Neural cell (in vitro differentiated cells): ENCODE measurements around the gene TNFAIP8L3. TPM values are rescaled to one million over a fixed set of nuclear protein-coding genes. Genes with fewer than 3 reads are reported as not detected.

Experiments
- H2AFZ ChIP-seq: fragments of 200-600, 300-800 bp; sonication (generic), shearing (Covaris generic); 2 replicates; pipeline ENCODE4 v1.6.0; 2014; ENCODE audit warnings: low read depth, mild to moderate bottlenecking, antibody characterized with exemption, low read length, moderate library complexity
- H3F3A ChIP-seq: fragments of 200-600 bp; shearing (Covaris generic); 2 replicates; pipeline ENCODE4 v1.6.1; 2016; ENCODE audit warnings: mild to moderate bottlenecking, moderate library complexity, mixed read lengths, antibody characterized with exemption, low read length; ENCODE audit not compliant: insufficient read depth, poor library complexity, severe bottlenecking
- H3K27ac ChIP-seq: fragments of 200-600, 300-800 bp; sonication (generic), shearing (Covaris generic); 2 replicates; pipeline ENCODE4 v1.5.1; 2014; ENCODE audit warnings: mild to moderate bottlenecking, low read length, moderate library complexity
- H3K27me3 ChIP-seq: fragments of 300-800, 200-600 bp; sonication (generic), shearing (Covaris generic); 2 replicates; pipeline ENCODE4 v1.6.0; 2014; ENCODE audit warnings: mild to moderate bottlenecking, low read depth, low read length, moderate library complexity; ENCODE audit not compliant: insufficient read depth
- H3K36me3 ChIP-seq: fragments of 300-800, 200-600 bp; sonication (generic), shearing (Covaris generic); 2 replicates; pipeline ENCODE4 v1.5.1; 2014; ENCODE audit warnings: mild to moderate bottlenecking, antibody characterized with exemption, low read length, moderate library complexity; ENCODE audit not compliant: insufficient read depth
- H3K4me2 ChIP-seq: fragments of 300-800, 200-600 bp; sonication (generic), shearing (Covaris generic); 2 replicates; pipeline ENCODE4 v1.6.0; 2014; ENCODE audit warnings: mild to moderate bottlenecking, low read length
- H3K4me3 ChIP-seq: fragments of 300-800, 200-600 bp; sonication (generic), shearing (Covaris generic); 2 replicates; pipeline ENCODE4 v1.5.1; 2014; ENCODE audit warnings: mild to moderate bottlenecking, low read length, moderate library complexity
- H3K79me2 ChIP-seq: fragments of 200-600 bp; shearing (Covaris generic); replicated peaks from 2 replicates; pipeline ENCODE4 v1.6.0; 2014; ENCODE audit warnings: mild to moderate bottlenecking, low read length, moderate library complexity; ENCODE audit not compliant: insufficient read depth
- H3K9ac ChIP-seq: fragments of 300-800, 200-600 bp; sonication (generic), shearing (Covaris generic); 2 replicates; pipeline ENCODE4 v1.6.1; 2016; ENCODE audit warnings: mild to moderate bottlenecking, low read length, mixed read lengths
- H3K9me2 ChIP-seq: fragments of 200-600 bp; shearing (Covaris generic); 2 replicates; pipeline ENCODE4 v1.6.1; 2016; ENCODE audit warnings: mild to moderate bottlenecking, low read length, mixed read lengths; ENCODE audit not compliant: insufficient read depth
- H3K9me3 ChIP-seq: fragments of 200-600, 300-800 bp; sonication (generic), shearing (Covaris generic); 2 replicates; pipeline ENCODE4 v1.6.1; 2016; ENCODE audit warnings: mild to moderate bottlenecking, mixed run types, low read length, moderate library complexity, mixed read lengths
- H4K20me1 ChIP-seq: fragments of 200-600 bp; shearing (Covaris generic); 2 replicates; pipeline ENCODE4 v1.6.1; 2016; ENCODE audit warnings: mild to moderate bottlenecking, mixed run types; ENCODE audit not compliant: insufficient read depth
- CTCF ChIP-seq: fragments of 450-650 bp; IDR thresholded peaks from 2 replicates; pipeline ENCODE4 v1.5.1; 2014; ENCODE audit warnings: antibody characterized with exemption, mild to moderate bottlenecking, moderate library complexity; ENCODE audit not compliant: poor library complexity, severe bottlenecking
- EP300 ChIP-seq: fragments of 450-650 bp; conservative IDR thresholded peaks from 2 replicates; pipeline ENCODE4 v1.6.1; 2014; ENCODE audit warnings: antibody characterized with exemption, mild to moderate bottlenecking, moderate library complexity; ENCODE audit not compliant: poor library complexity, severe bottlenecking
- EZH2 ChIP-seq: fragments of 200-600, 300-800 bp; shearing (Covaris generic), sonication (generic); IDR thresholded peaks from 2 replicates; pipeline ENCODE4 v1.6.1; 2014; ENCODE audit warnings: antibody characterized with exemption, low read length, borderline replicate concordance, mild to moderate bottlenecking; ENCODE audit not compliant: insufficient read depth, poor library complexity, severe bottlenecking
- MXI1 ChIP-seq: fragments of 450-650 bp; conservative IDR thresholded peaks from 2 replicates; pipeline ENCODE4 v1.6.1; 2014; ENCODE audit warnings: antibody characterized with exemption, mild to moderate bottlenecking; ENCODE audit not compliant: poor library complexity, severe bottlenecking
- POLR2AphosphoS5 ChIP-seq: IDR thresholded peaks from 2 replicates; pipeline ENCODE4 v1.6.1; 2012
- RAD21 ChIP-seq: fragments of 450-650 bp; conservative IDR thresholded peaks from 2 replicates; pipeline ENCODE4 v1.6.1; 2014; ENCODE audit warnings: antibody characterized with exemption, mild to moderate bottlenecking, moderate library complexity
- REST ChIP-seq: IDR thresholded peaks from 2 replicates; pipeline ENCODE4 v1.6.1; 2012; ENCODE audit warnings: borderline replicate concordance
- SMC3 ChIP-seq: fragments of 450-650 bp; conservative IDR thresholded peaks from 2 replicates; pipeline ENCODE4 v1.6.1; 2014; ENCODE audit warnings: antibody characterized with exemption, mild to moderate bottlenecking, moderate library complexity; ENCODE audit not compliant: poor library complexity
- TAF1 ChIP-seq: IDR thresholded peaks from 2 replicates; pipeline ENCODE4 v1.6.1; 2012; ENCODE audit warnings: low read depth
- polyA plus RNA-seq: library from polyadenylated mRNA; depleted of rRNA; stranded (reverse); fragments of >200 nt; gene quantifications from 2 replicates; pipeline ENCODE4 v1.2.3, GENCODE V29; 2014

TNFAIP8L3 gene
- polyA plus RNA-seq, 1 donor from 2014 or later, result 0.16 TPM

- H3K4me2 ChIP-seq, result no peak overlapping the region
- no peak for TF ChIP-seq EP300
- TF ChIP-seq REST, result no peak
- no peak for TF ChIP-seq SMC3
- no peak for TF ChIP-seq TAF1
- no peak for TF ChIP-seq CTCF
- TF ChIP-seq POLR2AphosphoS5, result no peak
- no peak for TF ChIP-seq MXI1
- no peak for TF ChIP-seq EZH2
- TF ChIP-seq RAD21, result no peak
- no peak overlapping the region for H2AFZ ChIP-seq
- H3K27me3 ChIP-seq, result no peaks in the 10 kb centered on the region
- H3K27ac ChIP-seq, result no peak overlapping the region
- no peaks in the 10 kb centered on the region for H3K9me2 ChIP-seq
- H3K9me3 ChIP-seq, result no peaks in the 10 kb centered on the region
- no peaks in the 10 kb centered on the region for H3F3A ChIP-seq
- H3K36me3 ChIP-seq, result no peaks in the 10 kb centered on the region
- no peak overlapping the region for H3K9ac ChIP-seq
- no peaks in the 10 kb centered on the region for H4K20me1 ChIP-seq
- H3K4me3 ChIP-seq, result no peak overlapping the region
- H3K79me2 ChIP-seq, result no peaks in the 10 kb centered on the region
Observed at GRCh38 chr15:51016615-51017014, 78.1 kb downstream of the TNFAIP8L3 start.

- Histone ChIP-seq H3K27me3 (no peaks in the 10 kb centered on the region), H3K36me3 (no peaks in the 10 kb centered on the region), H2AFZ (no peak overlapping the region), H3K9me2 (no peaks in the 10 kb centered on the region), H3K4me2 (no peak overlapping the region), H3K79me2 (no peaks in the 10 kb centered on the region), H3K4me3 (no peak overlapping the region), H3K27ac (no peak overlapping the region), H3K9me3 (no peaks in the 10 kb centered on the region), H4K20me1 (no peaks in the 10 kb centered on the region), H3F3A (no peaks in the 10 kb centered on the region), H3K9ac (no peak overlapping the region)
- TF ChIP-seq CTCF, result no peak
- TF ChIP-seq REST, result no peak
- no peak for TF ChIP-seq EP300
- no peak for TF ChIP-seq POLR2AphosphoS5
- TF ChIP-seq MXI1, result no peak
- no peak for TF ChIP-seq TAF1
- no peak for TF ChIP-seq SMC3
- no peak for TF ChIP-seq EZH2
Observed at GRCh38 chr15:51011212-51011611, 83.5 kb downstream of the TNFAIP8L3 start.
